CD4-positive, alpha-beta T cell treated with Interleukin-6 for 4 hours (primary cell): ENCODE data around the gene COQ9.
"Not testable (repeated sequence)": the region's sequence is repeated elsewhere in the genome, so short reads cannot be mapped to it uniquely, and the experiment has no call there.

ENCODE experiments used
- DNase-seq: peaks from one replicate; pipeline ENCODE4 v3.0.0-alpha.2; 2020; ENCODE audit warnings: mixed read lengths

Gene COQ9

GRCh38 chr16:57447186-57447962, at the start of gene COQ9, which contains the start of gene CIAPIN1:
Gene COQ9 (plus strand): TSS chr16:57447479. CDS start chr16:57447506, 27 bp downstream.
Gene CIAPIN1 (minus strand): TSS chr16:57447385. CDS start chr16:57440928, 6,457 bp downstream.
- peak; percentile 93 for DNase-seq

- not testable (repeated sequence) for DNase-seq
Observed at GRCh38 chr16:57397493-57397892, 49.8 kb upstream of the COQ9 start.

GRCh38 chr16:57401943-57402640, 45.2 kb upstream of the COQ9 start:
- no peak for DNase-seq

GRCh38 chr16:57403965-57404817, 43.1 kb upstream of the COQ9 start, which contains the start of gene CCL17:
Gene CCL17 (plus strand): TSS chr16:57404767. CDS start chr16:57413933, 9,166 bp downstream.
- DNase-seq: no peak

GRCh38 chr16:57405097-57405496, 42.2 kb upstream of the COQ9 start:
- no peak for DNase-seq

GRCh38 chr16:57406881-57407280, 40.4 kb upstream of the COQ9 start:
- DNase-seq: no peak

- no peak for DNase-seq
Observed at GRCh38 chr16:57407521-57408353, 39.5 kb upstream of the COQ9 start.

GRCh38 chr16:57409065-57409464, 38.2 kb upstream of the COQ9 start:
- no peak for DNase-seq

GRCh38 chr16:57409870-57410587, 37.2 kb upstream of the COQ9 start:
- DNase-seq: no peak

GRCh38 chr16:57411362-57411976, 35.8 kb upstream of the COQ9 start:
- DNase-seq: no peak

- DNase-seq: no peak
Observed at GRCh38 chr16:57412584-57412983, 34.7 kb upstream of the COQ9 start.

GRCh38 chr16:57413301-57413730, 34.0 kb upstream of the COQ9 start:
- DNase-seq: no peak

GRCh38 chr16:57413733-57414132, 33.5 kb upstream of the COQ9 start:
- DNase-seq: no peak

GRCh38 chr16:57416084-57416483, 31.2 kb upstream of the COQ9 start:
- DNase-seq: no peak

- DNase-seq: no peak
Observed at GRCh38 chr16:57419506-57419905, 27.8 kb upstream of the COQ9 start.

GRCh38 chr16:57422026-57422944, 25.0 kb upstream of the COQ9 start:
- no peak for DNase-seq

- DNase-seq: no peak
Observed at GRCh38 chr16:57423152-57423551, 24.1 kb upstream of the COQ9 start.

GRCh38 chr16:57424583-57424982, 22.7 kb upstream of the COQ9 start:
- DNase-seq: no peak

GRCh38 chr16:57426356-57426755, 20.9 kb upstream of the COQ9 start:
- no peak for DNase-seq

GRCh38 chr16:57427307-57427706, 20.0 kb upstream of the COQ9 start:
- no peak for DNase-seq
